ENCODE data around the gene RHOT2.
A peak's percentile ranks its signal among the peaks of the same experiment; 100 is the strongest.
"Not testable (repeated sequence)": the region's sequence is repeated elsewhere in the genome, so short reads cannot be mapped to it uniquely, and the experiment has no call there.

RHOT2 gene

GRCh38 chr16:681746-682427 lies 14.0 kb downstream of the RHOT2 start:
- DNase-seq (ENCODE audit: low spot score): no peak

DNA sequence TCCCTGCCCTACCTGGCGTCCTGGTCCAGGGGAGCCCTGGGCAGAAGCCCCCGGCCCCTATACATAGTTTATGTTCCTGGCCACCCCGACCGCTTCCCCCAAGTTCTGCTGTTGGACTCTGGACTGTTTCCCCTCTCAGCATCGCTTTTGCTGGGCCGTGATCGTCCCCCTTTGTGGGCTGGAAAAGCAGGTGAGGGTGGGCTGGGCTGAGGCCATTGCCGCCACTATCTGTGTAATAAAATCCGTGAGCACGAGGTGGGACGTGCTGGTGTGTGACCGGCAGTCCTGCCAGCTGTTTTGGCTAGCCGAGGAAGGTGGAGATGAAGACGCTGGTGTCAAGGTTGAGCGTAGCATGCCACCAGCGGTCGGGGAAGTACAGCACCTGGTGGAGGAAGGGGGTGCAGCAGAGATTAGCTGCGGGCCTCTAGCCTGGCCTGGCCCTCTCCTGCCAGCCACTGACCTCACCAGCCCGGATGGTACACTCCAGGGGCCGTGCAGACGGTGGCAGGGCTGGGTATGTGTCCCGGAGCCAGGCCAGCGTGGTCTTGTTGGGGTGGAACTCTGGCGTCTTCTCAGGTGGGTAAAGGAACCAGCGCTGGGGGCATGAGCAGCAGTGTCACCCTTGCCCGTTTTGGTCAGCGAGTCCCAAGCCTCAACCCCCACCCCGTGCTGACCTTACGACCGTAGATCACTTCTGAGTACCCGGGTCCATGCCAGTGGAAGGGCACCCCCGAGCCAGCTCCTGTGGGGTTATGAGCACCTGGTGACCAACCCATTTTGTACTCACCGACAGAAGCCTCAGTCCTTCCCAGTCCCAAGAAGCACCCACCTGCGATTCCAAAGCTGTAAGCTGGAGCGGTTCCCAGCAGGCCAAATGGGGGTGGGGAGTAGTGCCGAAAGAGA lies 14.8 kb downstream of the RHOT2 start:
- DNase-seq (ENCODE audit: low spot score): no peak

- no peak for DNase-seq (ENCODE audit: low spot score)
These were observed 15.6 kb downstream of the RHOT2 start for GRCh38 chr16:683396-684070.

GRCh38 chr16:684071-684794 lies 16.3 kb downstream of the RHOT2 start, which contains the start of gene JMJD8:
TSS of gene JMJD8 (minus strand) at chr16:684334. CDS start at chr16:684319, 15 bp downstream.
- DNase-seq (ENCODE audit: low spot score): peak; percentile 96

DNA sequence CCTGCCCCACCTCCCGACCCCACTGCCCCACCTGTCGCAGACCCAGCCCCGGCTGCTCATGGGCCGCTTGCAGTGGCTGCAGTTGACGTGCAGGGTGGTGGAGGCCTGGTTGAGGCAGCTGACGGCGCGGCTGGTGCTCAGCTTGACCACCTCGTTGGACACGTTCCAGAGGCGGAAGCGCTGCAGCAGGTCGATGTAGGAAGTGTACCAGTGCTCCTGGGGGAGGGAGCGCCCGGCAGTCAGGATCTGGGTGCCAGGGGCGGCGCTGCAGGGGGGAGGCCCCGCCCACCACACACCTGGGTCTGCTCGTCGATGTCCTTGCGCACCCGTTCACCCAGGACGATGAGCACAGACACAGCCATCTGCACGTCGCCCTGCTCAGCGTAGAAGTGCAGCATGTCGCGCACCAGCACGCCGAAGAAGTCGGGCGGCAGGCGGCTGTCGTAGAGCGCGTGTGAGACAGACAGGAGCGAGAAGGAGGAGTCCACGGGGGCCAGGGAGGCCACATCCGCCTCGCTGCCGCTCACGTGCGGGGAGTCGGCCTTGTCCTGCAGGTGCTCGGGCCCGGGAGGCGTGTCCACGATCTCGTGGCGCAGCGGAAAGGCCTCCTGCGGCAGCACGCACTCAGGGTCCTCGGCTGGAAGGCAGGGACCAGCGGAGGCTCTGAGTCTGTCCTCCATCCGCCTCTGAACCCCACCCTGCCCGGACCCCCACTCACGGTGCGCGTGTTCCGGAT lies 17.2 kb downstream of the RHOT2 start:
- DNase-seq (ENCODE audit: low spot score): no peak

- no peak for DNase-seq (ENCODE audit: low spot score)
These were observed 18.0 kb downstream of the RHOT2 start for GRCh38 chr16:685967-686366.

- no peak for DNase-seq (ENCODE audit: low spot score)
These were observed 18.7 kb downstream of the RHOT2 start for GRCh38 chr16:686459-687260.

DNA sequence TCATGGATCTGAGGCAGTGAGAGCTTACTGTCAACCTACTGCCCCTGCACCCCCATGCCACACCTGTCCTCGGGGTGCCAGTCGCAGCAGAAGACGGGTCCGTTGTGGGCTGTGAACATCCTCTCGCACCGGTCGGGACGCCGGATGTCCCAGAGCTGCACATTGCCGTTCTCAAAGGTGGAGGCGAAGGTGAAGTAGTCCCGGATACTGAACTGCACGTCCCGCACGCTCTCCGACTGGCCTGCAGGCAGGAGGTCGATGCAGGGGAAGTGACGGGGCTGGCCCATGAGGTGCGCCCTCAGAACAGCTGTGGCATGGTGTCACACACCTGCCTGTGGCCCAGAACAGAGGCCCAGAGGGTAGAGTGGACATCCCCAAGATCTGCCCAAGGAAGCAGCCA lies 19.6 kb downstream of the RHOT2 start:
- no peak for DNase-seq (ENCODE audit: low spot score)

- DNase-seq (ENCODE audit: low spot score): no peak
These were observed 21.4 kb downstream of the RHOT2 start for GRCh38 chr16:689175-689897.

GRCh38 chr16:691242-691641 lies 23.3 kb downstream of the RHOT2 start:
- DNase-seq (ENCODE audit: low spot score): not testable (repeated sequence)

- DNase-seq (ENCODE audit: low spot score): no peak
These were observed 24.6 kb downstream of the RHOT2 start for GRCh38 chr16:692356-693108.

GRCh38 chr16:693364-693763 lies 25.4 kb downstream of the RHOT2 start:
- no peak for DNase-seq (ENCODE audit: low spot score)

- DNase-seq (ENCODE audit: low spot score): no peak
These were observed 25.8 kb downstream of the RHOT2 start for GRCh38 chr16:693766-694165.

DNA sequence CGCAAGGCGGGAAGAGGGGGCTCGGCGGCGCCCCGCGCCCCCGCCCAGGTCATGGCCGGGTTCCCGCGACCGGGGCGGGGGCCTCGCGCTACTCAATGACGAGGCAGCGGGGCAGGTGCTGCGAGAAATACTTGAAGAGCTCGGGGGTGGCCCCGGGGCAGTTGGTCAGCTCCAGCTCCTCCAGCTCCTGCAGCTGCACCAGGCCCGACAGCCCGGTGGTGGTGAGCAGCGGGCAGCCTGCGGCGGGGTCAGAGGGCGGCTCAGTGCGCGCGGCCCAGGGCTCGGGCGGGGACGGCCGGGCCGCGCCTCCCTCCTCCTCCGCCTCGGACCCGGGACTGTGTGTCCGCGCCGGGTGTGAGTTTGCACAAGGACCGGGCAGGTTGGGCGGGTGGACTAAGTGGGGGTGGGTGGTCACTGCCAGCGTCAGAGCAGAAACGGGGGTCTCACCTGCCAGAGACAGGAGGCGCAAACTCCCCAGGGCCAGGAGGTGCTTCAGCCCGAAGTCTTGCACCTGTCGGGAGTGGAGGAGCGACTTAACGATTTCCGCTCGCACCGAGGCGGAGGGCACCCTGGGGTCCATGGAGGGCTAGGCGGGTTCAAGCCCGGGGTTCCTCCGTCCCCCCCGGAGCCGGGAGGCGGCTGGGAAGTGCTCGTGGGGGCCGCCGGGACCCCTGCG lies 26.4 kb downstream of the RHOT2 start:
- DNase-seq (ENCODE audit: low spot score): no peak

GRCh38 chr16:694863-695354 lies 27.0 kb downstream of the RHOT2 start:
- DNase-seq (ENCODE audit: low spot score): no peak

- peak; percentile 66 for DNase-seq (ENCODE audit: low spot score)
These were observed 27.6 kb downstream of the RHOT2 start for GRCh38 chr16:695355-696089.

GRCh38 chr16:698911-699671 lies 31.2 kb downstream of the RHOT2 start:
- no peak for DNase-seq (ENCODE audit: low spot score)
